ENCODE measurements around the gene FXYD5.

- TF ChIP-seq, protein P1, sequence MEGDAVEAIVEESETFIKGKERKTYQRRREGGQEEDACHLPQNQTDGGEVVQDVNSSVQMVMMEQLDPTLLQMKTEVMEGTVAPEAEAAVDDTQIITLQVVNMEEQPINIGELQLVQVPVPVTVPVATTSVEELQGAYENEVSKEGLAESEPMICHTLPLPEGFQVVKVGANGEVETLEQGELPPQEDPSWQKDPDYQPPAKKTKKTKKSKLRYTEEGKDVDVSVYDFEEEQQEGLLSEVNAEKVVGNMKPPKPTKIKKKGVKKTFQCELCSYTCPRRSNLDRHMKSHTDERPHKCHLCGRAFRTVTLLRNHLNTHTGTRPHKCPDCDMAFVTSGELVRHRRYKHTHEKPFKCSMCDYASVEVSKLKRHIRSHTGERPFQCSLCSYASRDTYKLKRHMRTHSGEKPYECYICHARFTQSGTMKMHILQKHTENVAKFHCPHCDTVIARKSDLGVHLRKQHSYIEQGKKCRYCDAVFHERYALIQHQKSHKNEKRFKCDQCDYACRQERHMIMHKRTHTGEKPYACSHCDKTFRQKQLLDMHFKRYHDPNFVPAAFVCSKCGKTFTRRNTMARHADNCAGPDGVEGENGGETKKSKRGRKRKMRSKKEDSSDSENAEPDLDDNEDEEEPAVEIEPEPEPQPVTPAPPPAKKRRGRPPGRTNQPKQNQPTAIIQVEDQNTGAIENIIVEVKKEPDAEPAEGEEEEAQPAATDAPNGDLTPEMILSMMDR (conservative IDR thresholded peaks at IDR 0.05; ENCODE audit: low read length) = no peak
- no peak for TF ChIP-seq EZH2phosphoT487 (IDR thresholded peaks at IDR 0.05; ENCODE audit: borderline replicate concordance, low read depth, low read length)
Measured at GRCh38 chr19:35177377-35178274, 23.1 kb downstream of the FXYD5 start.
